ENCODE measurements around the gene PPBP.

GRCh38 chr4:73998040-73999011 is 10.3 kb upstream of the PPBP start, which contains the start of gene CXCL5:
- TF ChIP-seq HNF4A (conservative IDR thresholded peaks at IDR 0.05): no peak
- TF ChIP-seq EGR1 (IDR thresholded peaks at IDR 0.05; ENCODE audit: low read depth in 2 of 2): no peak
- no peak for TF ChIP-seq TAF1 (conservative IDR thresholded peaks at IDR 0.05)
